ENCODE measurements around the gene NKAIN4. TPM values are rescaled to one million over a fixed set of nuclear protein-coding genes. Genes with fewer than 3 reads are reported as not detected.

NKAIN4 gene
- total RNA-seq (2021) = not detected in 2 replicates
- percentile 25 among the genes with signal in this experiment for Bru-seq, nascent RNA
- percentile 25 among the genes with signal in this experiment for BruChase-seq, experiment 1, labeled RNA remaining after a 2-hour chase
- BruChase-seq, experiment 2, labeled RNA remaining after a 6-hour chase = percentile 28 among the genes with signal in this experiment
- long read RNA-seq = 0 reads

GRCh38 chr20:63254232-63254605 is at the start of gene NKAIN4:
NKAIN4 (minus strand) TSS chr20:63254463; CDS start chr20:63254450, 13 bp downstream.
- Histone ChIP-seq H4K20me1 (ENCODE audit: insufficient read depth) (no peaks in the 10 kb centered on the region), H3K79me2 (ENCODE audit: low read depth) (no peaks in the 10 kb centered on the region), H2AFZ (no peak within 1 kb of the TSS), H3K9me2 (ENCODE audit: insufficient read depth) (no peaks in the 10 kb centered on the region), H3F3A (ENCODE audit: insufficient read depth, low read depth) (peaks cover 9% of the 10 kb centered on the region; the same call in 1 of the 2 replicates), H3K4me2 (no peak within 1 kb of the TSS), H3K27ac (no peak within 1 kb of the TSS), H3K4me3 (no peak within 1 kb of the TSS), H3K27me3 (ENCODE audit: insufficient read depth, low read depth) (peaks cover 63% of the 10 kb centered on the region), H3K36me3 (ENCODE audit: low read depth) (no peaks in the 10 kb centered on the region), H3K9me3 (ENCODE audit: insufficient read depth, low read depth) (no peaks in the 10 kb centered on the region), H3K4me1 (replicated peaks; ENCODE audit: insufficient read depth) (peaks cover 9% of the 10 kb centered on the region; the same call in 1 of the 2 replicates)
- TF ChIP-seq EZH2 (IDR thresholded peaks at IDR 0.05; ENCODE audit: low read depth) = no peak
- TF ChIP-seq, protein P1, sequence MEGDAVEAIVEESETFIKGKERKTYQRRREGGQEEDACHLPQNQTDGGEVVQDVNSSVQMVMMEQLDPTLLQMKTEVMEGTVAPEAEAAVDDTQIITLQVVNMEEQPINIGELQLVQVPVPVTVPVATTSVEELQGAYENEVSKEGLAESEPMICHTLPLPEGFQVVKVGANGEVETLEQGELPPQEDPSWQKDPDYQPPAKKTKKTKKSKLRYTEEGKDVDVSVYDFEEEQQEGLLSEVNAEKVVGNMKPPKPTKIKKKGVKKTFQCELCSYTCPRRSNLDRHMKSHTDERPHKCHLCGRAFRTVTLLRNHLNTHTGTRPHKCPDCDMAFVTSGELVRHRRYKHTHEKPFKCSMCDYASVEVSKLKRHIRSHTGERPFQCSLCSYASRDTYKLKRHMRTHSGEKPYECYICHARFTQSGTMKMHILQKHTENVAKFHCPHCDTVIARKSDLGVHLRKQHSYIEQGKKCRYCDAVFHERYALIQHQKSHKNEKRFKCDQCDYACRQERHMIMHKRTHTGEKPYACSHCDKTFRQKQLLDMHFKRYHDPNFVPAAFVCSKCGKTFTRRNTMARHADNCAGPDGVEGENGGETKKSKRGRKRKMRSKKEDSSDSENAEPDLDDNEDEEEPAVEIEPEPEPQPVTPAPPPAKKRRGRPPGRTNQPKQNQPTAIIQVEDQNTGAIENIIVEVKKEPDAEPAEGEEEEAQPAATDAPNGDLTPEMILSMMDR (conservative IDR thresholded peaks at IDR 0.05) = no peak
- DNase-seq = no peak
- ChIA-PET CTCF (interaction anchor here (1.0 kb wide), 1 partner anchor 31 kb away, joined by 10 read pairs; no protein-coding TSS in a partner anchor), POLR2A (ENCODE audit: unreplicated experiment) (no interaction called here)
- intact Hi-C loops (cut with micrococcal nuclease; ENCODE audit: unreplicated experiment) = no loop called here
- BruUV-seq (replicated peaks) = no TSS peak

GRCh38 chr20:63303095-63303666 is 48.9 kb upstream of the NKAIN4 start:
- 0 out of 2 replicates have a peak, but pooled peaks cover 6% of the 10 kb centered on the region for H4K20me1 ChIP-seq (ENCODE audit: insufficient read depth)
- no peaks in the 10 kb centered on the region for H3K36me3 ChIP-seq (ENCODE audit: low read depth)
- peaks cover 95% of the 10 kb centered on the region for H3K27me3 ChIP-seq (ENCODE audit: insufficient read depth, low read depth)
- no peak for TF ChIP-seq EZH2 (IDR thresholded peaks at IDR 0.05; ENCODE audit: low read depth)
- TF ChIP-seq, protein P1 (conservative IDR thresholded peaks at IDR 0.05) = no peak
- H3K4me1 ChIP-seq (replicated peaks; ENCODE audit: insufficient read depth) = no peaks in the 10 kb centered on the region
- intact Hi-C loops (cut with micrococcal nuclease; ENCODE audit: unreplicated experiment) = no loop called here
- no peak overlapping the region for H3K4me2 ChIP-seq
- peaks cover 3% of the 10 kb centered on the region; the same call in 1 of the 2 replicates for H3K9me3 ChIP-seq (ENCODE audit: insufficient read depth, low read depth)
- BruUV-seq (replicated peaks) = no TSS peak
- ChIA-PET POLR2A (ENCODE audit: unreplicated experiment) (no interaction called here), CTCF (no interaction called here)
- H3K4me3 ChIP-seq = no peak overlapping the region
- no peaks in the 10 kb centered on the region for H3K79me2 ChIP-seq (ENCODE audit: low read depth)
- no peak overlapping the region for H2AFZ ChIP-seq
- H3K27ac ChIP-seq = no peak overlapping the region
- no peaks in the 10 kb centered on the region for H3K9me2 ChIP-seq (ENCODE audit: insufficient read depth)
- peaks cover 7% of the 10 kb centered on the region; the same call in 1 of the 2 replicates for H3F3A ChIP-seq (ENCODE audit: insufficient read depth, low read depth)
- no peak for DNase-seq

GRCh38 chr20:63301671-63302070 is 47.4 kb upstream of the NKAIN4 start:
- DNase-seq = no peak
- TF ChIP-seq, protein P1 (conservative IDR thresholded peaks at IDR 0.05) = no peak
- no peak for TF ChIP-seq EZH2 (IDR thresholded peaks at IDR 0.05; ENCODE audit: low read depth)
- POLR2A ChIA-PET (ENCODE audit: unreplicated experiment) = no interaction called here
- CTCF ChIA-PET = no interaction called here
- intact Hi-C loops (cut with micrococcal nuclease; ENCODE audit: unreplicated experiment) = no loop called here
- Histone ChIP-seq H3K4me2 (no peak overlapping the region), H3K9me2 (ENCODE audit: insufficient read depth) (no peaks in the 10 kb centered on the region), H2AFZ (no peak overlapping the region), H3K4me3 (no peak overlapping the region), H3K9me3 (ENCODE audit: insufficient read depth, low read depth) (peaks cover 3% of the 10 kb centered on the region; the same call in 1 of the 2 replicates), H3K79me2 (ENCODE audit: low read depth) (no peaks in the 10 kb centered on the region), H3K36me3 (ENCODE audit: low read depth) (no peaks in the 10 kb centered on the region), H3K27me3 (ENCODE audit: insufficient read depth, low read depth) (peaks cover 95% of the 10 kb centered on the region), H4K20me1 (ENCODE audit: insufficient read depth) (0 out of 2 replicates have a peak, but pooled peaks cover 3% of the 10 kb centered on the region), H3K27ac (no peak overlapping the region), H3K4me1 (replicated peaks; ENCODE audit: insufficient read depth) (no peaks in the 10 kb centered on the region), H3F3A (ENCODE audit: insufficient read depth, low read depth) (peaks cover 7% of the 10 kb centered on the region; the same call in 1 of the 2 replicates)
- BruUV-seq (replicated peaks) = no TSS peak

All from PC-9 (cell line).